ENCODE measurements around the gene PRPSAP1.

The PRPSAP1 gene

GRCh38 chr17:76341301-76341700, 12.4 kb downstream of the PRPSAP1 start:
- H3K9me3 ChIP-seq (ENCODE audit: severe bottlenecking), result no peaks in the 10 kb centered on the region

GRCh38 chr17:76337413-76337777, 16.3 kb downstream of the PRPSAP1 start:
- no peak for DNase-seq
- Histone ChIP-seq H3K36me3 (peaks cover 45% of the 10 kb centered on the region), H3K27me3 (ENCODE audit: insufficient read depth, low read depth, severe bottlenecking) (no peaks in the 10 kb centered on the region), H3K9me3 (ENCODE audit: severe bottlenecking) (no peaks in the 10 kb centered on the region), H3K27ac (no peak overlapping the region), H3K4me3 (ENCODE audit: low read depth, low read length) (no peak overlapping the region)
- no peak for TF ChIP-seq CTCF (IDR thresholded peaks at IDR 0.05; ENCODE audit: low read depth, low read length)

More at GRCh38 chr17:76341301-76341700, 12.4 kb downstream of the PRPSAP1 start:
- Histone ChIP-seq H3K27ac (no peak overlapping the region), H3K27me3 (ENCODE audit: insufficient read depth, low read depth, severe bottlenecking) (no peaks in the 10 kb centered on the region), H3K4me3 (ENCODE audit: low read depth, low read length) (no peak overlapping the region), H3K36me3 (peaks cover 66% of the 10 kb centered on the region)
- TF ChIP-seq CTCF (IDR thresholded peaks at IDR 0.05; ENCODE audit: low read depth, low read length), result no peak
- no peak for DNase-seq

GRCh38 chr17:76336756-76337412, 16.8 kb downstream of the PRPSAP1 start:
- Histone ChIP-seq H3K27me3 (ENCODE audit: insufficient read depth, low read depth, severe bottlenecking) (no peaks in the 10 kb centered on the region), H3K4me3 (ENCODE audit: low read depth, low read length) (no peak overlapping the region), H3K27ac (no peak overlapping the region), H3K9me3 (ENCODE audit: severe bottlenecking) (no peaks in the 10 kb centered on the region), H3K36me3 (peaks cover 45% of the 10 kb centered on the region)
- DNase-seq, result no peak
- no peak for TF ChIP-seq CTCF (IDR thresholded peaks at IDR 0.05; ENCODE audit: low read depth, low read length)

GRCh38 chr17:76335716-76336381, 17.9 kb downstream of the PRPSAP1 start:
- no peak overlapping the region for H3K4me3 ChIP-seq (ENCODE audit: low read depth, low read length)
- peaks cover 45% of the 10 kb centered on the region for H3K36me3 ChIP-seq
- H3K27ac ChIP-seq, result no peak overlapping the region
- no peaks in the 10 kb centered on the region for H3K27me3 ChIP-seq (ENCODE audit: insufficient read depth, low read depth, severe bottlenecking)
- no peak for DNase-seq
- no peak for TF ChIP-seq CTCF (IDR thresholded peaks at IDR 0.05; ENCODE audit: low read depth, low read length)
- H3K9me3 ChIP-seq (ENCODE audit: severe bottlenecking), result no peaks in the 10 kb centered on the region

- Histone ChIP-seq H3K4me3 (ENCODE audit: low read depth, low read length) (no peak overlapping the region), H3K27ac (no peak overlapping the region), H3K36me3 (peaks cover 52% of the 10 kb centered on the region), H3K27me3 (ENCODE audit: insufficient read depth, low read depth, severe bottlenecking) (no peaks in the 10 kb centered on the region), H3K9me3 (ENCODE audit: severe bottlenecking) (no peaks in the 10 kb centered on the region)
- DNase-seq, result no peak
- no peak for TF ChIP-seq CTCF (IDR thresholded peaks at IDR 0.05; ENCODE audit: low read depth, low read length)
These were observed 19.8 kb downstream of the PRPSAP1 start for GRCh38 chr17:76333673-76334505.
